HepG2 (cell line): ENCODE data around the gene CPT1B. TPM values are rescaled to one million over a fixed set of nuclear protein-coding genes. Genes with fewer than 3 reads are reported as not detected.

Experiments
- ATF1 ChIP-seq: IDR thresholded peaks from 2 replicates; pipeline ENCODE4 v1.6.1; 2016; ENCODE audit warnings: mild to moderate bottlenecking, control low read depth
- polyA plus RNA-seq, 8 experiments: library from polyadenylated mRNA; depleted of rRNA in 3 of 8; stranded (reverse) in 7 of 8; unstranded in 1 of 8; fragments of >200 nt; fragmentation: Illumina TruSeq in 4 of 8; extraction: Trizol in 4 of 8; gene quantifications; 2 replicates each; pipeline versions ENCODE4 v1.2.1 to v1.2.3, GENCODE V29; 2011 to 2016; ENCODE audit warnings: low read depth in 4 of 8, missing spikeins in 1 of 8, mixed read lengths in 1 of 8; ENCODE audit not compliant: insufficient read depth in 1 of 8
- total RNA-seq, 5 experiments: library from RNA; depleted of rRNA; stranded (reverse); fragments of >200 nt; fragmentation: Illumina TruSeq; extraction: Trizol; gene quantifications; 2 replicates each; pipeline ENCODE4 v1.2.3, GENCODE V29; 2016; ENCODE audit warnings: low read depth in 1 of 5
- TF ChIP-seq, protein P1 (sequence below): IDR thresholded peaks from 2 replicates; pipeline ENCODE4 v1.6.1; 2016; ENCODE audit warnings: low read depth, missing genetic modification reagents, missing compliant biosample characterization
- TF ChIP-seq, protein P2 (sequence below): sonication (generic); formaldehyde crosslinking; IDR thresholded peaks from 2 replicates; pipeline ENCODE4 v1.5.0; 2020; ENCODE audit warnings: mild to moderate bottlenecking, missing genetic modification reagents, borderline replicate concordance
- TF ChIP-seq, protein P3 (sequence below): IDR thresholded peaks from 2 replicates; pipeline ENCODE4 v1.6.1; 2018; ENCODE audit warnings: missing genetic modification reagents
- TF ChIP-seq, protein P4 (sequence below): sonication (generic); formaldehyde crosslinking; IDR thresholded peaks from 2 replicates; pipeline ENCODE4 v1.4.0; 2020; ENCODE audit warnings: missing genetic modification reagents
- TF ChIP-seq, protein P5 (sequence below), 2 experiments: sonication (generic) in 1 of 2; formaldehyde crosslinking in 1 of 2; IDR thresholded peaks; 2 replicates each; pipeline versions ENCODE4 v1.4.0 to v1.6.1; 2016 to 2020; ENCODE audit warnings: borderline replicate concordance in 1 of 2, low read depth in 1 of 2, mild to moderate bottlenecking in 1 of 2, missing genetic modification reagents in 1 of 2

CPT1B gene
- total and polyA plus RNA-seq, 2 of the 13 experiments (the other 11 are each of a cell fraction or from before 2014, with no cell fraction given): 9.2 to 19.5 TPM

DNA sequence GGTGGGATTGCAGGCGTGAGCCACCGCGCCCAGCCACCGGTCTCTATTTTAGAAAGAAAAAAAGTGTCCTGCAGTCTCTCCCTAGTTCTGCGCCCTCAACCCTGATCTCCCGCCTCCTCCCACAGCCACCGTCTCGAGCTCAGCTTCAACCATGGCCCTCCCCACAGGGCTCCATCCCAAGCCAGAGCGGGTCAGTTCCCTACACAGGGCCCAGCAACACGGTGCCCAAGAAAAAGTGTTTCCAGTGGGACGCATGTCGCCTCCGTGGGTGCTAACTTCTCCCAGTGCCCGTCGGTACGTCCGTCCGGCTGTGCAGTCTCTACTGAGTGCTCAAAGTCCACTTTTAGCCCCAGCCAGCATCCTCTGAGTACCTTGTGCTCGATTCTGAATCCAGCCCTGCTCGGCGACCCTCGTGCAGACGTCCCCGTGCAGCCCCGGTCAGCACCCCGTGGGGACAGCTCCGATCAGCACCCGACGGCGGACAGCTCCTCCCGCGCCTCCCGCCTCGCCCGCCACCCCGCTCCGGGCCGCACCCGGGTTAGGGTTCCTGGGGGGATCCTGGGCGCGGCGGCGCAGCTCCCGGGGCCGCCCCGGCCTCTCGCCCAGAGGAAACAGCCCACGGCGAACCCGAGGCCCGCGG lies 21.7 kb upstream of the CPT1B start (continued):
- TF ChIP-seq, protein P1, sequence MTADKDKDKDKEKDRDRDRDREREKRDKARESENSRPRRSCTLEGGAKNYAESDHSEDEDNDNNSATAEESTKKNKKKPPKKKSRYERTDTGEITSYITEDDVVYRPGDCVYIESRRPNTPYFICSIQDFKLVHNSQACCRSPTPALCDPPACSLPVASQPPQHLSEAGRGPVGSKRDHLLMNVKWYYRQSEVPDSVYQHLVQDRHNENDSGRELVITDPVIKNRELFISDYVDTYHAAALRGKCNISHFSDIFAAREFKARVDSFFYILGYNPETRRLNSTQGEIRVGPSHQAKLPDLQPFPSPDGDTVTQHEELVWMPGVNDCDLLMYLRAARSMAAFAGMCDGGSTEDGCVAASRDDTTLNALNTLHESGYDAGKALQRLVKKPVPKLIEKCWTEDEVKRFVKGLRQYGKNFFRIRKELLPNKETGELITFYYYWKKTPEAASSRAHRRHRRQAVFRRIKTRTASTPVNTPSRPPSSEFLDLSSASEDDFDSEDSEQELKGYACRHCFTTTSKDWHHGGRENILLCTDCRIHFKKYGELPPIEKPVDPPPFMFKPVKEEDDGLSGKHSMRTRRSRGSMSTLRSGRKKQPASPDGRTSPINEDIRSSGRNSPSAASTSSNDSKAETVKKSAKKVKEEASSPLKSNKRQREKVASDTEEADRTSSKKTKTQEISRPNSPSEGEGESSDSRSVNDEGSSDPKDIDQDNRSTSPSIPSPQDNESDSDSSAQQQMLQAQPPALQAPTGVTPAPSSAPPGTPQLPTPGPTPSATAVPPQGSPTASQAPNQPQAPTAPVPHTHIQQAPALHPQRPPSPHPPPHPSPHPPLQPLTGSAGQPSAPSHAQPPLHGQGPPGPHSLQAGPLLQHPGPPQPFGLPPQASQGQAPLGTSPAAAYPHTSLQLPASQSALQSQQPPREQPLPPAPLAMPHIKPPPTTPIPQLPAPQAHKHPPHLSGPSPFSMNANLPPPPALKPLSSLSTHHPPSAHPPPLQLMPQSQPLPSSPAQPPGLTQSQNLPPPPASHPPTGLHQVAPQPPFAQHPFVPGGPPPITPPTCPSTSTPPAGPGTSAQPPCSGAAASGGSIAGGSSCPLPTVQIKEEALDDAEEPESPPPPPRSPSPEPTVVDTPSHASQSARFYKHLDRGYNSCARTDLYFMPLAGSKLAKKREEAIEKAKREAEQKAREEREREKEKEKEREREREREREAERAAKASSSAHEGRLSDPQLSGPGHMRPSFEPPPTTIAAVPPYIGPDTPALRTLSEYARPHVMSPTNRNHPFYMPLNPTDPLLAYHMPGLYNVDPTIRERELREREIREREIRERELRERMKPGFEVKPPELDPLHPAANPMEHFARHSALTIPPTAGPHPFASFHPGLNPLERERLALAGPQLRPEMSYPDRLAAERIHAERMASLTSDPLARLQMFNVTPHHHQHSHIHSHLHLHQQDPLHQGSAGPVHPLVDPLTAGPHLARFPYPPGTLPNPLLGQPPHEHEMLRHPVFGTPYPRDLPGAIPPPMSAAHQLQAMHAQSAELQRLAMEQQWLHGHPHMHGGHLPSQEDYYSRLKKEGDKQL (CRISPR knock-in tag): peak; percentile 62; the same call in 1 of the 2 replicates
- TF ChIP-seq, protein P2, sequence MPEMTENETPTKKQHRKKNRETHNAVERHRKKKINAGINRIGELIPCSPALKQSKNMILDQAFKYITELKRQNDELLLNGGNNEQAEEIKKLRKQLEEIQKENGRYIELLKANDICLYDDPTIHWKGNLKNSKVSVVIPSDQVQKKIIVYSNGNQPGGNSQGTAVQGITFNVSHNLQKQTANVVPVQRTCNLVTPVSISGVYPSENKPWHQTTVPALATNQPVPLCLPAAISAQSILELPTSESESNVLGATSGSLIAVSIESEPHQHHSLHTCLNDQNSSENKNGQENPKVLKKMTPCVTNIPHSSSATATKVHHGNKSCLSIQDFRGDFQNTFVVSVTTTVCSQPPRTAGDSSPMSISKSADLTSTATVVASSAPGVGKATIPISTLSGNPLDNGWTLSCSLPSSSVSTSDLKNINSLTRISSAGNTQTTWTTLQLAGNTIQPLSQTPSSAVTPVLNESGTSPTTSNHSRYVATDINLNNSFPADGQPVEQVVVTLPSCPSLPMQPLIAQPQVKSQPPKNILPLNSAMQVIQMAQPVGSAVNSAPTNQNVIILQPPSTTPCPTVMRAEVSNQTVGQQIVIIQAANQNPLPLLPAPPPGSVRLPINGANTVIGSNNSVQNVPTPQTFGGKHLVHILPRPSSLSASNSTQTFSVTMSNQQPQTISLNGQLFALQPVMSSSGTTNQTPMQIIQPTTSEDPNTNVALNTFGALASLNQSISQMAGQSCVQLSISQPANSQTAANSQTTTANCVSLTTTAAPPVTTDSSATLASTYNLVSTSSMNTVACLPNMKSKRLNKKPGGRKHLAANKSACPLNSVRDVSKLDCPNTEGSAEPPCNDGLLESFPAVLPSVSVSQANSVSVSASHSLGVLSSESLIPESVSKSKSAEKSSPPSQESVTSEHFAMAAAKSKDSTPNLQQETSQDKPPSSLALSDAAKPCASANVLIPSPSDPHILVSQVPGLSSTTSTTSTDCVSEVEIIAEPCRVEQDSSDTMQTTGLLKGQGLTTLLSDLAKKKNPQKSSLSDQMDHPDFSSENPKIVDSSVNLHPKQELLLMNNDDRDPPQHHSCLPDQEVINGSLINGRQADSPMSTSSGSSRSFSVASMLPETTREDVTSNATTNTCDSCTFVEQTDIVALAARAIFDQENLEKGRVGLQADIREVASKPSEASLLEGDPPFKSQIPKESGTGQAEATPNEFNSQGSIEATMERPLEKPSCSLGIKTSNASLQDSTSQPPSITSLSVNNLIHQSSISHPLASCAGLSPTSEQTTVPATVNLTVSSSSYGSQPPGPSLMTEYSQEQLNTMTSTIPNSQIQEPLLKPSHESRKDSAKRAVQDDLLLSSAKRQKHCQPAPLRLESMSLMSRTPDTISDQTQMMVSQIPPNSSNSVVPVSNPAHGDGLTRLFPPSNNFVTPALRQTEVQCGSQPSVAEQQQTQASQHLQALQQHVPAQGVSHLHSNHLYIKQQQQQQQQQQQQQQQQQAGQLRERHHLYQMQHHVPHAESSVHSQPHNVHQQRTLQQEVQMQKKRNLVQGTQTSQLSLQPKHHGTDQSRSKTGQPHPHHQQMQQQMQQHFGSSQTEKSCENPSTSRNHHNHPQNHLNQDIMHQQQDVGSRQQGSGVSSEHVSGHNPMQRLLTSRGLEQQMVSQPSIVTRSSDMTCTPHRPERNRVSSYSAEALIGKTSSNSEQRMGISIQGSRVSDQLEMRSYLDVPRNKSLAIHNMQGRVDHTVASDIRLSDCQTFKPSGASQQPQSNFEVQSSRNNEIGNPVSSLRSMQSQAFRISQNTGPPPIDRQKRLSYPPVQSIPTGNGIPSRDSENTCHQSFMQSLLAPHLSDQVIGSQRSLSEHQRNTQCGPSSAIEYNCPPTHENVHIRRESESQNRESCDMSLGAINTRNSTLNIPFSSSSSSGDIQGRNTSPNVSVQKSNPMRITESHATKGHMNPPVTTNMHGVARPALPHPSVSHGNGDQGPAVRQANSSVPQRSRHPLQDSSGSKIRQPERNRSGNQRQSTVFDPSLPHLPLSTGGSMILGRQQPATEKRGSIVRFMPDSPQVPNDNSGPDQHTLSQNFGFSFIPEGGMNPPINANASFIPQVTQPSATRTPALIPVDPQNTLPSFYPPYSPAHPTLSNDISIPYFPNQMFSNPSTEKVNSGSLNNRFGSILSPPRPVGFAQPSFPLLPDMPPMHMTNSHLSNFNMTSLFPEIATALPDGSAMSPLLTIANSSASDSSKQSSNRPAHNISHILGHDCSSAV (CRISPR knock-in tag): no peak
- TF ChIP-seq, protein P3, sequence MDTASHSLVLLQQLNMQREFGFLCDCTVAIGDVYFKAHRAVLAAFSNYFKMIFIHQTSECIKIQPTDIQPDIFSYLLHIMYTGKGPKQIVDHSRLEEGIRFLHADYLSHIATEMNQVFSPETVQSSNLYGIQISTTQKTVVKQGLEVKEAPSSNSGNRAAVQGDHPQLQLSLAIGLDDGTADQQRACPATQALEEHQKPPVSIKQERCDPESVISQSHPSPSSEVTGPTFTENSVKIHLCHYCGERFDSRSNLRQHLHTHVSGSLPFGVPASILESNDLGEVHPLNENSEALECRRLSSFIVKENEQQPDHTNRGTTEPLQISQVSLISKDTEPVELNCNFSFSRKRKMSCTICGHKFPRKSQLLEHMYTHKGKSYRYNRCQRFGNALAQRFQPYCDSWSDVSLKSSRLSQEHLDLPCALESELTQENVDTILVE (CRISPR knock-in tag): peak; percentile 99
- TF ChIP-seq, protein P4, sequence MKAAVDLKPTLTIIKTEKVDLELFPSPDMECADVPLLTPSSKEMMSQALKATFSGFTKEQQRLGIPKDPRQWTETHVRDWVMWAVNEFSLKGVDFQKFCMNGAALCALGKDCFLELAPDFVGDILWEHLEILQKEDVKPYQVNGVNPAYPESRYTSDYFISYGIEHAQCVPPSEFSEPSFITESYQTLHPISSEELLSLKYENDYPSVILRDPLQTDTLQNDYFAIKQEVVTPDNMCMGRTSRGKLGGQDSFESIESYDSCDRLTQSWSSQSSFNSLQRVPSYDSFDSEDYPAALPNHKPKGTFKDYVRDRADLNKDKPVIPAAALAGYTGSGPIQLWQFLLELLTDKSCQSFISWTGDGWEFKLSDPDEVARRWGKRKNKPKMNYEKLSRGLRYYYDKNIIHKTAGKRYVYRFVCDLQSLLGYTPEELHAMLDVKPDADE (CRISPR knock-in tag): peak; percentile 99
- no peak for TF ChIP-seq ATF1 (CRISPR knock-in tag)
- TF ChIP-seq, protein P5, sequence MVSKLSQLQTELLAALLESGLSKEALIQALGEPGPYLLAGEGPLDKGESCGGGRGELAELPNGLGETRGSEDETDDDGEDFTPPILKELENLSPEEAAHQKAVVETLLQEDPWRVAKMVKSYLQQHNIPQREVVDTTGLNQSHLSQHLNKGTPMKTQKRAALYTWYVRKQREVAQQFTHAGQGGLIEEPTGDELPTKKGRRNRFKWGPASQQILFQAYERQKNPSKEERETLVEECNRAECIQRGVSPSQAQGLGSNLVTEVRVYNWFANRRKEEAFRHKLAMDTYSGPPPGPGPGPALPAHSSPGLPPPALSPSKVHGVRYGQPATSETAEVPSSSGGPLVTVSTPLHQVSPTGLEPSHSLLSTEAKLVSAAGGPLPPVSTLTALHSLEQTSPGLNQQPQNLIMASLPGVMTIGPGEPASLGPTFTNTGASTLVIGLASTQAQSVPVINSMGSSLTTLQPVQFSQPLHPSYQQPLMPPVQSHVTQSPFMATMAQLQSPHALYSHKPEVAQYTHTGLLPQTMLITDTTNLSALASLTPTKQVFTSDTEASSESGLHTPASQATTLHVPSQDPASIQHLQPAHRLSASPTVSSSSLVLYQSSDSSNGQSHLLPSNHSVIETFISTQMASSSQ (IDR thresholded peaks at IDR 0.05; ENCODE audit: low read depth): no peak
- TF ChIP-seq, protein P5 (CRISPR knock-in tag; IDR thresholded peaks at IDR 0.05; ENCODE audit: borderline replicate concordance): peak; percentile 72
